ENCODE results near the gene DPPA2. TPM values are rescaled to one million over a fixed set of nuclear protein-coding genes. Genes with fewer than 3 reads are reported as not detected.
"Not testable (repeated sequence)": the region's sequence is repeated elsewhere in the genome, so short reads cannot be mapped to it uniquely, and the experiment has no call there.

The DPPA2 gene, protein sequence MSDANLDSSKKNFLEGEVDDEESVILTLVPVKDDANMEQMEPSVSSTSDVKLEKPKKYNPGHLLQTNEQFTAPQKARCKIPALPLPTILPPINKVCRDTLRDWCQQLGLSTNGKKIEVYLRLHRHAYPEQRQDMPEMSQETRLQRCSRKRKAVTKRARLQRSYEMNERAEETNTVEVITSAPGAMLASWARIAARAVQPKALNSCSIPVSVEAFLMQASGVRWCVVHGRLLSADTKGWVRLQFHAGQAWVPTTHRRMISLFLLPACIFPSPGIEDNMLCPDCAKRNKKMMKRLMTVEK
- total RNA-seq, result not detected

DNA sequence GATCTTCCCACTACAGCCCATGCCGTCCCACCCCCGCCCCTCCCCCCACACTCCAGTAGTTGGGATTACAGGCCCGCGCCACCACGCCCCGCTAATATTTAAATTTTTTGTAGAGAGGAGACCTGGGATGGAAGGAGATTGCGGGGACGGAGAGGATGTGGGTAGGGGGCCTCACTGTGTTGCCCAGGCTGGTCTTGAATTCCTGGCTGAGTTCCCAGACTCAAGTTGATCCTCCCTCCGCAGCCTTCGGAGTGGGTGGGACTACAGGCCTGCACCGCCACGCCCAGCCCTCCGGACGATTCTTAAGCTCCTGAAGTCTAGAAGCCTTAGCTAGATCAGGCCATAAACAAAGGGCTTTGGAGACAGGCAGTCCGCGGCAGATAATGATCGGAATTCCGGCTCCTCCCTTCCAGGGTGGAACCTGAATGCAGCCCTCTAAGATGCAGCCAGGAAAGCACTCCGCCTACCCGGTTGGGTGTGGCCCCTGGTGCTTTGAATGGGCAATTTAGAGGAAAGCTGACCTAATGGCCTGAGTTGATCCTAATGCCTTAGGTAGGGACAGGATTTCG is at the start of gene DPPA2:
TSS of gene DPPA2 (minus strand) at position 356 of the 569 bp plus-strand sequence. CDS start 1,975 bp downstream, outside the sequence.
- Histone ChIP-seq H3K4me1 (no peaks in the 10 kb centered on the region), H3K27ac (no peak within 1 kb of the TSS), H3K36me3 (no peaks in the 10 kb centered on the region), H3K27me3 (no peaks in the 10 kb centered on the region), H3K4me3 (no peak within 1 kb of the TSS), H3K9me3 (no peaks in the 10 kb centered on the region)
- 83 to 88% methylated on average over 1 to 4 of the region's 21 CpGs for WGBS, 2 donors (ENCODE audit: low coverage in 1 of 2)
- ATAC-seq, result peak; percentile 16
- TF ChIP-seq EP300 (IDR thresholded peaks at IDR 0.05) (no peak), POLR2A (IDR thresholded peaks at IDR 0.05) (no peak), POLR2AphosphoS5 (IDR thresholded peaks at IDR 0.05) (no peak)
- TF ChIP-seq, protein P1, sequence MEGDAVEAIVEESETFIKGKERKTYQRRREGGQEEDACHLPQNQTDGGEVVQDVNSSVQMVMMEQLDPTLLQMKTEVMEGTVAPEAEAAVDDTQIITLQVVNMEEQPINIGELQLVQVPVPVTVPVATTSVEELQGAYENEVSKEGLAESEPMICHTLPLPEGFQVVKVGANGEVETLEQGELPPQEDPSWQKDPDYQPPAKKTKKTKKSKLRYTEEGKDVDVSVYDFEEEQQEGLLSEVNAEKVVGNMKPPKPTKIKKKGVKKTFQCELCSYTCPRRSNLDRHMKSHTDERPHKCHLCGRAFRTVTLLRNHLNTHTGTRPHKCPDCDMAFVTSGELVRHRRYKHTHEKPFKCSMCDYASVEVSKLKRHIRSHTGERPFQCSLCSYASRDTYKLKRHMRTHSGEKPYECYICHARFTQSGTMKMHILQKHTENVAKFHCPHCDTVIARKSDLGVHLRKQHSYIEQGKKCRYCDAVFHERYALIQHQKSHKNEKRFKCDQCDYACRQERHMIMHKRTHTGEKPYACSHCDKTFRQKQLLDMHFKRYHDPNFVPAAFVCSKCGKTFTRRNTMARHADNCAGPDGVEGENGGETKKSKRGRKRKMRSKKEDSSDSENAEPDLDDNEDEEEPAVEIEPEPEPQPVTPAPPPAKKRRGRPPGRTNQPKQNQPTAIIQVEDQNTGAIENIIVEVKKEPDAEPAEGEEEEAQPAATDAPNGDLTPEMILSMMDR (IDR thresholded peaks at IDR 0.05), result no peak

- 57 to 83% methylated on average over 1 to 3 of the region's 6 CpGs for WGBS, 2 donors (ENCODE audit: low coverage in 1 of 2)
- Histone ChIP-seq H3K27ac (no peak overlapping the region), H3K9me3 (no peaks in the 10 kb centered on the region), H3K36me3 (no peaks in the 10 kb centered on the region), H3K27me3 (no peaks in the 10 kb centered on the region), H3K4me1 (no peaks in the 10 kb centered on the region), H3K4me3 (no peak overlapping the region)
- TF ChIP-seq POLR2A (IDR thresholded peaks at IDR 0.05), result no peak
- no peak for TF ChIP-seq EP300 (IDR thresholded peaks at IDR 0.05)
- TF ChIP-seq, protein P1 (IDR thresholded peaks at IDR 0.05), result no peak
- TF ChIP-seq POLR2AphosphoS5 (IDR thresholded peaks at IDR 0.05), result no peak
- no peak for ATAC-seq
These were observed 47.8 kb upstream of the DPPA2 start for GRCh38 chr3:109364088-109364487.

DNA sequence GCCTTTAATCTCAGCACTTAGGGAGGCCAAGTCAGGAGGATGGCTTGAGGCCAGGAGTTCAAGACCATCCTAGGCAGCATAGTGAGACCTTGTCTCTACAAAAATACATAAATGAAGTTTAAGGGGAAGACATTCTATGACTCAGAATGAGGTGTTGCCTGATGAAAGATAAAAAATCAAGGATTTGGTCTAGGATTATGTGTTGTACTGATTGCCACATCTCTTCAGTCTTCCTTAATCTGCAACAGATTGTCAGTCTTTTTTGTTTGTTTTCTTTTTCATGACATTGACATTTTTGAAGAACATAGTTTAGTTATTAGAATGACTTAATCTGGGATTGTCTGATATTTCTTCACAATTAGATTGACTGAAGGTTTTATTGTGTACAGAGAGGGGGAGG is 47.3 kb upstream of the DPPA2 start:
- H3K9me3 ChIP-seq, result no peaks in the 10 kb centered on the region
- no peak overlapping the region for H3K27ac ChIP-seq
- no peak overlapping the region for H3K4me3 ChIP-seq
- TF ChIP-seq POLR2A (IDR thresholded peaks at IDR 0.05), result no peak
- TF ChIP-seq EP300 (IDR thresholded peaks at IDR 0.05), result no peak
- TF ChIP-seq, protein P1 (IDR thresholded peaks at IDR 0.05), result no peak
- TF ChIP-seq POLR2AphosphoS5 (IDR thresholded peaks at IDR 0.05), result no peak
- H3K27me3 ChIP-seq, result no peaks in the 10 kb centered on the region
- H3K36me3 ChIP-seq, result no peaks in the 10 kb centered on the region
- H3K4me1 ChIP-seq, result no peaks in the 10 kb centered on the region
- ATAC-seq, result no peak

GRCh38 chr3:109362823-109363222 is 46.5 kb upstream of the DPPA2 start:
- no peak overlapping the region for H3K4me3 ChIP-seq
- H3K9me3 ChIP-seq, result no peaks in the 10 kb centered on the region
- no peak overlapping the region for H3K27ac ChIP-seq
- no peaks in the 10 kb centered on the region for H3K4me1 ChIP-seq
- 89 to 91% methylated on average over 3 to 4 of the region's 4 CpGs for WGBS, 2 donors (ENCODE audit: low coverage in 1 of 2)
- TF ChIP-seq, protein P1 (IDR thresholded peaks at IDR 0.05), result no peak
- no peaks in the 10 kb centered on the region for H3K27me3 ChIP-seq
- no peaks in the 10 kb centered on the region for H3K36me3 ChIP-seq
- no peak for ATAC-seq

DNA sequence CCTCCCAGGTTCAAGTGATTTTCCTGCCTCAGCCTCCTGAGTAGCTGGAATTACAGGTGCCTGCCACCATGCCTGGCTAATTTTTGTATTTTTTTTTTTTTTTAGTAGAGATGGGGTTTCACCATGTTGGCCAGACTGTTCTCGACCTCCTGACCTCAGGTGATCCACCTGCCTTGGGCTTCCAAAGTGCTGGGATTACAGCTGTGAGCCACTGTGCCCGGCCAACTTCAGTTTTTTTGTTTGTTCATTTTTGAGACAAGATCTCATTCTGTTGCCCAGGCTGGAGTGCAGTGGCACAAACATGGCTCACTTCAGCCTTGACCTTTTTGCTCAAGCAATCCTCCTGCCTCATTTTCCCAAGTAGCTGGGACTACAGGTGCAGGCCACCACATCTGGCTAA is 42.5 kb upstream of the DPPA2 start:
- not testable (repeated sequence) for ATAC-seq
- WGBS, 2 donors (ENCODE audit: low coverage in 1 of 2), result 52% methylated on average over 2 of the region's 2 CpGs; no CpG with 5 or more reads in 1 of the 2 donors

More for the DNA sequence above, 42.5 kb upstream of the DPPA2 start:
- H3K4me1 ChIP-seq, H3K4me3 ChIP-seq, H3K27ac ChIP-seq, H3K9me3 ChIP-seq, H3K27me3 ChIP-seq, H3K36me3 ChIP-seq: not testable (repeated sequence)

Data from gastroesophageal sphincter (tissue), 4 donors.